HepG2 (cell line): Measurements from ENCODE around the gene MRPL37.

Experiments
- BRF2 ChIP-seq: sonication (generic); formaldehyde crosslinking; IDR thresholded peaks from 2 replicates; pipeline ENCODE4 v1.8.1; 2022; ENCODE audit warnings: mild to moderate bottlenecking, missing genetic modification reagents
- CTCF ChIP-seq: sonication (generic); formaldehyde crosslinking; IDR thresholded peaks from 2 replicates; pipeline ENCODE4 v1.5.0; 2020; ENCODE audit warnings: mild to moderate bottlenecking, missing genetic modification reagents, moderate library complexity
- EP300 ChIP-seq, 3 experiments: sonication (generic) in 1 of 3; formaldehyde crosslinking in 1 of 3; IDR thresholded peaks; 2 replicates each; pipeline versions ENCODE4 v1.5.1 to v1.6.1; 2011 to 2020; ENCODE audit warnings: low read depth in 2 of 3, low read length in 2 of 3, borderline replicate concordance in 1 of 3, improper control_type of control experiment in 1 of 3, mild to moderate bottlenecking in 1 of 3, missing genetic modification reagents in 1 of 3, moderate library complexity in 1 of 3
- FOXP4 ChIP-seq: sonication (generic); formaldehyde crosslinking; IDR thresholded peaks from 2 replicates; pipeline ENCODE4 v1.4.0; 2020; ENCODE audit warnings: missing genetic modification reagents
- POLR2AphosphoS5 ChIP-seq: IDR thresholded peaks from 2 replicates; pipeline ENCODE4 v1.6.1; 2012; ENCODE audit warnings: low read depth, low read length
- THAP7 ChIP-seq: sonication (generic); formaldehyde crosslinking; IDR thresholded peaks from 2 replicates; pipeline ENCODE4 v1.8.1; 2023; ENCODE audit warnings: mild to moderate bottlenecking, missing genetic modification reagents
- ZKSCAN8 ChIP-seq: IDR thresholded peaks from 2 replicates; pipeline ENCODE4 v1.6.1; 2016; ENCODE audit warnings: borderline replicate concordance, missing genetic modification reagents, missing compliant biosample characterization
- ZNF414 ChIP-seq: sonication (generic); formaldehyde crosslinking; IDR thresholded peaks from 2 replicates; pipeline ENCODE4 v1.5.0; 2020; ENCODE audit warnings: missing genetic modification reagents

GRCh38 chr1:54254055-54254454, 54.1 kb downstream of the MRPL37 start:
- TF ChIP-seq ZNF414 (CRISPR knock-in tag) = no peak
- TF ChIP-seq CTCF (CRISPR knock-in tag) = no peak
- TF ChIP-seq BRF2 (CRISPR knock-in tag) = no peak
- TF ChIP-seq POLR2AphosphoS5 = no peak
- TF ChIP-seq THAP7 = no peak
- no peak for TF ChIP-seq EP300 (IDR thresholded peaks at IDR 0.05; ENCODE audit: low read depth in 2 of 2, low read length in 2 of 2)
- no peak for TF ChIP-seq EP300 (CRISPR knock-in tag; IDR thresholded peaks at IDR 0.05; ENCODE audit: borderline replicate concordance)
- no peak for TF ChIP-seq ZKSCAN8 (CRISPR knock-in tag)
- TF ChIP-seq FOXP4 (CRISPR knock-in tag) = no peak
